ENCODE measurements around the gene SLC32A1.

Gene SLC32A1

GRCh38 chr20:38725931-38726803 is 1.9 kb downstream of the SLC32A1 start:
- no peak for TF ChIP-seq ZFX (IDR thresholded peaks at IDR 0.05)
- TF ChIP-seq CTCF (conservative IDR thresholded peaks at IDR 0.05): peak; percentile 67
- no peak overlapping the region for H3K27ac ChIP-seq

- H3K27ac ChIP-seq: no peak overlapping the region
- peak; percentile 32 for TF ChIP-seq CTCF (conservative IDR thresholded peaks at IDR 0.05)
- TF ChIP-seq ZFX (IDR thresholded peaks at IDR 0.05): no peak
Measured at GRCh38 chr20:38726804-38727606, 2.7 kb downstream of the SLC32A1 start.

- TF ChIP-seq CTCF (conservative IDR thresholded peaks at IDR 0.05) (no peak), ZFX (IDR thresholded peaks at IDR 0.05) (no peak)
- no peak overlapping the region for H3K27ac ChIP-seq
Measured at GRCh38 chr20:38727607-38728190, 3.4 kb downstream of the SLC32A1 start.

GRCh38 chr20:38728191-38728781 is 4.0 kb downstream of the SLC32A1 start:
- no peak overlapping the region for H3K27ac ChIP-seq
- TF ChIP-seq ZFX (IDR thresholded peaks at IDR 0.05) (no peak), CTCF (conservative IDR thresholded peaks at IDR 0.05) (no peak)

GRCh38 chr20:38728911-38729642 is 4.8 kb downstream of the SLC32A1 start:
- no peak for TF ChIP-seq ZFX (IDR thresholded peaks at IDR 0.05)
- no peak for TF ChIP-seq CTCF (conservative IDR thresholded peaks at IDR 0.05)
- no peak overlapping the region for H3K27ac ChIP-seq

GRCh38 chr20:38729767-38730166 is 5.5 kb downstream of the SLC32A1 start:
- TF ChIP-seq ZFX (IDR thresholded peaks at IDR 0.05) (no peak), CTCF (conservative IDR thresholded peaks at IDR 0.05) (no peak)

More at GRCh38 chr20:38729767-38730166, 5.5 kb downstream of the SLC32A1 start:
- H3K27ac ChIP-seq: no peak overlapping the region
